ENCODE data around the gene FMNL2.

GRCh38 chr2:152635635-152636298 lies 300.8 kb downstream of the FMNL2 start:
- TF ChIP-seq POLR2AphosphoS5 (IDR thresholded peaks at IDR 0.05; ENCODE audit: borderline replicate concordance, low read depth, low read length) (no peak), FOXP2 (optimal IDR thresholded peaks at IDR 0.05; ENCODE audit: control extremely low read depth, extremely low read length, insufficient read depth) (no peak)
